Measurements from ENCODE around the gene MYO3A.

DNA sequence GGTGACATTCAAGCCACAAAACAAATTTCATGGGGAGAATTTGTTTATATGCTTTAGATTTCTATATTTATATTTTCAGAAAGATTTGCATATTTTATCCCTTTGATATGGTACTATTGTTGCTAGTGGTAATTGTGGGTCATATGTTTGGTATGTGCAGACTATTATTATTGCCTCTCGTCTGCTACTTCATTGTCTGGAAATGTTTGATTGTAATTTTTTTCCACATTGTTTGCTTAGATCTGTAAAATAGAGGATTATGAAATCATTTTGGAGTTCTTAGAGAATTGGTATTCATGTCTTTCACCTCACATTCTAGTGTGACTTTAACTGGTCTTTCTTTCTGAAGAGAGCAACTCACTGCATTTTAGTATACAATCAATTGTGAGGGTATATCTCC is 44.7 kb downstream of the MYO3A start:
- TF ChIP-seq, protein P1, sequence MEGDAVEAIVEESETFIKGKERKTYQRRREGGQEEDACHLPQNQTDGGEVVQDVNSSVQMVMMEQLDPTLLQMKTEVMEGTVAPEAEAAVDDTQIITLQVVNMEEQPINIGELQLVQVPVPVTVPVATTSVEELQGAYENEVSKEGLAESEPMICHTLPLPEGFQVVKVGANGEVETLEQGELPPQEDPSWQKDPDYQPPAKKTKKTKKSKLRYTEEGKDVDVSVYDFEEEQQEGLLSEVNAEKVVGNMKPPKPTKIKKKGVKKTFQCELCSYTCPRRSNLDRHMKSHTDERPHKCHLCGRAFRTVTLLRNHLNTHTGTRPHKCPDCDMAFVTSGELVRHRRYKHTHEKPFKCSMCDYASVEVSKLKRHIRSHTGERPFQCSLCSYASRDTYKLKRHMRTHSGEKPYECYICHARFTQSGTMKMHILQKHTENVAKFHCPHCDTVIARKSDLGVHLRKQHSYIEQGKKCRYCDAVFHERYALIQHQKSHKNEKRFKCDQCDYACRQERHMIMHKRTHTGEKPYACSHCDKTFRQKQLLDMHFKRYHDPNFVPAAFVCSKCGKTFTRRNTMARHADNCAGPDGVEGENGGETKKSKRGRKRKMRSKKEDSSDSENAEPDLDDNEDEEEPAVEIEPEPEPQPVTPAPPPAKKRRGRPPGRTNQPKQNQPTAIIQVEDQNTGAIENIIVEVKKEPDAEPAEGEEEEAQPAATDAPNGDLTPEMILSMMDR (optimal IDR thresholded peaks at IDR 0.05 in 1 of 3, IDR thresholded peaks at IDR 0.05 in 1 of 3, conservative IDR thresholded peaks at IDR 0.05 in 1 of 3; ENCODE audit: extremely low read depth in 1 of 3, insufficient read depth in 2 of 3, low read length in 3 of 3): no peak
- TF ChIP-seq EZH2 (IDR thresholded peaks at IDR 0.05; ENCODE audit: low read length): no peak
